MG63 (cell line): ENCODE data around the gene KCNAB3. TPM values are rescaled to one million over a fixed set of nuclear protein-coding genes. Genes with fewer than 3 reads are reported as not detected.

Experiments used
- DNase-seq: peaks from one replicate; pipeline ENCODE4 v3.0.0-alpha.2; 2020
- H3K27me3 ChIP-seq: fragments of 250-450 bp; sonication (Bioruptor Pico); 2 replicates; pipeline ENCODE4 v1.5.1; 2020; ENCODE audit warnings: mild to moderate bottlenecking, moderate library complexity
- H3K36me3 ChIP-seq: fragments of 250-450 bp; sonication (Bioruptor Pico); 2 replicates; pipeline ENCODE4 v1.5.1; 2020; ENCODE audit warnings: mild to moderate bottlenecking, moderate library complexity
- H3K4me3 ChIP-seq: fragments of 250-450 bp; sonication (Bioruptor Pico); 2 replicates; pipeline ENCODE4 v1.5.1; 2020; ENCODE audit warnings: mild to moderate bottlenecking, moderate library complexity
- H3K9me3 ChIP-seq: fragments of 250-450 bp; sonication (Bioruptor Pico); 2 replicates; pipeline ENCODE4 v1.5.1; 2020; ENCODE audit warnings: mild to moderate bottlenecking, moderate library complexity
- total RNA-seq: library from RNA; depleted of rRNA; stranded (reverse); fragments of >200 nt; shearing (Covaris generic); gene quantifications from 2 replicates; pipeline ENCODE4 v1.2.3, GENCODE V29; 2014; ENCODE audit warnings: low replicate concordance

Gene KCNAB3
- total RNA-seq, 1 experiment from 2014 or later, result not detected

DNA sequence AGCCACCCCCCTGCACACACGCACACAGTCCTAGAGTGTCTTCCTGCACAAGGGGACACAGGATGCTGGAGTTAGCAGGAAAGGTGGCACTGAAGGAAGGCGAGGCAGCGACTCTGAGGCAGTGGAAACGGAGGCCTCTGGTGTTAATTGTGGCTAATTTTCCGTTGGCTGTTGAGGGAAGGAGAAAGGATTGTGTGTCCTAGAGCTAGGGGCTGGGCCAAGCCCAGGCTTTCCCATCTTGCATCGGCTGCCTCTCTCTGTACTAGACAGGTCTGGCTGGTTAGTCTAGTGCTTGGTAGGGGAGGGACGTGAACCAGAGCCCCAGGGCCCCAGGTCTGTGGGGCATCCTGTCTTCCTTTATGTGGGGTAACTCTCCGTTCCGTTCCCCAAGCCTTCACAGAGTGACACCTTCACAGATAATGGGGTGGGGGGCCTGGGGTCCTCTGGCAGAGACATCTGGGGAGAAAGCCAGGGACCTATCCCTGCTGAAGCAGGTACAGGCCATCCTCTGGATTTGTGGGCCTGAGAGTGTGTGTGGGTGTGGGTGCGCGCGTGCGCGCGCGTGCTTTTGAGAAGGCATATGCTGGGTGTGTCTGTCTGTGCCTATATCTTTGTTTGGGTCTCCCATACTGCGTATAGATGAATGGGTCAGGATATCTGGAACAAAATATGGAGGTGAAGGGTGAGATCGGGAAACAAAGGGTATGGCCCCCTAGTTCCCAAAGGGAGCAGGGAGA lies 41.3 kb downstream of the KCNAB3 start, which contains the start of gene CHD3:
CHD3 (plus strand) TSS at position 606 of the 737 bp plus-strand sequence. CDS start 212 bp downstream, outside the sequence.
- Histone ChIP-seq H3K36me3 (peaks cover 28% of the 10 kb centered on the region), H3K9me3 (no peaks in the 10 kb centered on the region), H3K4me3 (peak within 1 kb of the TSS; percentile 67), H3K27me3 (no peaks in the 10 kb centered on the region)
- no peak for DNase-seq

DNA sequence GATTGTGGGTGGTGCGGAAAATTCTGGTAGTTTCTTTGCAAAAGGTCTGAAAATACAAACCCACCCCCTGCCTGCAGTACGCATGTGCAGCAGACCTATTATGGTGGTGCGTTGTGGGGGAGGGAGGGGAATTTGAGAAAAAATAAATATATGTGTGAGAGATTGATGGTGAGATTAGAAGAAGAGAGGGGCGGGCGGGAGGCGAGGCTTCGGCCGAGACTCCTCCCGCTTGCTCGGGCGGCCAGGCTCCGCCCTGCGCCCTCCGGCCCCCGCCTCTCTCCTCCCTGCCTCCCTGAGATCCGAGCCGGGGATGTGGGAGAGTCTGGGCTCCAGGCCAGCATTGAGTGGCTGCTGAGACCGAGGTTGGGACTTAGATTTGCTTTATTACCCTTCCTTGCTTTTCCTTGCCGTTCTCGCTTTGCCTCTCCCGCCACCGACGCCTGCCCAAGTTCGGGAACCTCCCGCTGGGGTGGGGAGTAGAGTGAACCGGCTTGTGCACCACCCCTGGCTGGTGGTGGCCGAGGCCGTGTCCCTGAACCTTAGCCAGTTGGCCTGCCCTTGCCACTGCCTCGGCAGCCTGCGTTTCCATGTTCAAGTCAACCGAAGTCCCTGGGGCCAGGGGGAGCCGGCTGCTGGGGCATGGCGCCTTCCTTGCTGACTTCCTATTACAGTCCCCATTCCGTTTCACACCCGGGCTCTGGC lies 42.0 kb downstream of the KCNAB3 start:
- peak overlapping the region; percentile 67 for H3K4me3 ChIP-seq
- H3K9me3 ChIP-seq, result no peaks in the 10 kb centered on the region
- peak; percentile 95 for DNase-seq
- peaks cover 26% of the 10 kb centered on the region for H3K36me3 ChIP-seq
- H3K27me3 ChIP-seq, result no peaks in the 10 kb centered on the region

GRCh38 chr17:7887038-7887481 lies 42.6 kb downstream of the KCNAB3 start:
- Histone ChIP-seq H3K4me3 (peak overlapping the region; percentile 67), H3K9me3 (no peaks in the 10 kb centered on the region), H3K27me3 (no peaks in the 10 kb centered on the region), H3K36me3 (peaks cover 25% of the 10 kb centered on the region)
- no peak for DNase-seq

DNA sequence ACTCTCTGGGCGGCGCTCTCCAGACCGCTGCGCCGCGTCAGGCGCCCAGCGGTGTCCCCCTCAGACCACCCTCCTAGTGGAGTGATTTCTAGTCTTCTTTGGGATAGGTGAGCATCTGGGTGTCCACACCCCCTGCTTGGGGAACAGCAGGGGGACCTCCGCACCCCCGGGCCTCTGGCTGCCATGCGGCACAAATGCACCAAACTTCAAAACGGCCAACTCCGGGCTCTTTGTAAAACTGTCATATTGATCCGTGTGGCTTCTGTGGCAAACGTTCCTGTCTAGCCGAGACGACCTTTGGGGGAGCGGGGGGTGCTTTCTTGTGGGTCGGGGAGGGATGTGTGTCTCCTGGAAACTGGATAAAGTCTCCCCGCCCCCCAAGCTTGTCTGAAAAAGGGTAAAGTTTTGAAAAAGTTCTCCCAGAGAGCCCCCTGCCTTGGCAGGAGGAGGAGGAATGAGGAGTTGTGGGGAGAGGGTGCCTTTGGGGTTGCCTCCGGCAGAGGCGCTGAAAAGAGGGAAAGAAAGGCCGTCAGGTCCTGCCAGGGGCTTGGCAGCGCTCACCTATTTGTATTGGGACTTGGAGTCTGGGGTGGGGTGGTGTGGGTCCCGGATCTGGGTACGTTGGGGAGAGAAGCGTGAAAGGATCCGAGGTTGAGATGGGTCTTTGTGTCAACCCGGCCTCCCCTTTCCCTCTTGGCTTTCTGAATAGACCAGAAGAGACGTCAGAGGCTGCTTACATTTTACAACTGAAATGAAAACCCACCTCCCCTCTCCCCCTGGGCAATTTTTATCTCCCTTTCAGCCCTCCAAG lies 43.2 kb downstream of the KCNAB3 start:
- DNase-seq, result peak; percentile 45
- Histone ChIP-seq H3K9me3 (no peaks in the 10 kb centered on the region), H3K36me3 (peaks cover 21% of the 10 kb centered on the region), H3K4me3 (peak overlapping the region; percentile 67), H3K27me3 (no peaks in the 10 kb centered on the region)

- no peaks in the 10 kb centered on the region for H3K9me3 ChIP-seq
- H3K4me3 ChIP-seq, result peak overlapping the region; percentile 67
- DNase-seq, result peak; percentile 57
- peaks cover 12% of the 10 kb centered on the region for H3K36me3 ChIP-seq
- no peaks in the 10 kb centered on the region for H3K27me3 ChIP-seq
Observed at GRCh38 chr17:7885367-7886226, 44.1 kb downstream of the KCNAB3 start.

DNA sequence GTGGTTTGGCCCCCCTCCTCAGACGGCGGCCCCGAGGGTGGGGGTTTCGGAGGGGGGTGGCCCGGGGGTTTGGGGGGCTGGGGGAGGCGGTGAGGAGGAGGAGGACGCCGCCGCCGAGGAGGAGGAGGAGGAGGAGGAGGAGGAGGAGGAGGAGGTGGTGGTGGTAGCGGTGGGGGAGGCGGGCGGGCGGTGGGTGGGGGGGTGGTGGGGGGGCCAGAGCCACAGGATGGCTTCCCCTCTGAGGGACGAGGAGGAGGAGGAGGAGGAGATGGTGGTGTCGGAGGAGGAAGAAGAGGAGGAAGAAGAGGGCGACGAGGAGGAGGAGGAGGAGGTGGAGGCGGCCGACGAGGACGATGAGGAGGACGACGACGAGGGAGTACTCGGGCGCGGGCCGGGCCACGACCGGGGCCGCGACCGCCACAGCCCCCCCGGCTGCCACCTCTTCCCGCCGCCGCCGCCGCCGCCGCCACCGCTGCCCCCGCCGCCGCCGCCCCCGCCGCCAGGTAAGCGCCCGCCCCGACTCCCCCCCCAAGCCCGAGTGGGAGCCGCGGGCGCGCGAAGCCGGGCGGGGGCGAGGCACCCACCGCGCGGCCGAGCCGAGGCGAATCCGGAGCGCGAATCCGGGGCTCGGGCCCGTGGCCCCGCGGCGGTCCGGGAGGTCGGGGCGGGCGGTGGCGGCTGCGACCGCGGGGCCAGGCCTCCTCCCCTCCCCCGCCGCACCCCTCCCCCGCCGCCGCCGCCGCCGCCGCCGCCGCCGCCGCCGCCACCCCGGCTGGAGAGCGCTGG lies 44.9 kb downstream of the KCNAB3 start:
- H3K9me3 ChIP-seq, result no peaks in the 10 kb centered on the region
- peaks cover 8% of the 10 kb centered on the region for H3K36me3 ChIP-seq
- DNase-seq, result peak; percentile 33
- no peaks in the 10 kb centered on the region for H3K27me3 ChIP-seq
- peak overlapping the region; percentile 67 for H3K4me3 ChIP-seq

GRCh38 chr17:7883781-7884386 lies 45.8 kb downstream of the KCNAB3 start:
- DNase-seq, result no peak
- H3K27me3 ChIP-seq, result no peaks in the 10 kb centered on the region
- H3K9me3 ChIP-seq, result no peaks in the 10 kb centered on the region

GRCh38 chr17:7882629-7883028 lies 47.0 kb downstream of the KCNAB3 start:
- DNase-seq, result no peak
- peaks cover 5% of the 10 kb centered on the region; the same call in 1 of the 2 replicates for H3K36me3 ChIP-seq
- H3K4me3 ChIP-seq, result no peak overlapping the region
- H3K27me3 ChIP-seq, result no peaks in the 10 kb centered on the region
- no peaks in the 10 kb centered on the region for H3K9me3 ChIP-seq

More at GRCh38 chr17:7883781-7884386, 45.8 kb downstream of the KCNAB3 start:
- H3K4me3 ChIP-seq, result peak overlapping the region; percentile 25
- peaks cover 5% of the 10 kb centered on the region; the same call in 1 of the 2 replicates for H3K36me3 ChIP-seq

- DNase-seq, result no peak
- H3K9me3 ChIP-seq, result no peaks in the 10 kb centered on the region
- H3K4me3 ChIP-seq, result no peak overlapping the region
- H3K36me3 ChIP-seq, result peaks cover 5% of the 10 kb centered on the region; the same call in 1 of the 2 replicates
- no peaks in the 10 kb centered on the region for H3K27me3 ChIP-seq
Observed at GRCh38 chr17:7882068-7882467, 47.6 kb downstream of the KCNAB3 start.

DNA sequence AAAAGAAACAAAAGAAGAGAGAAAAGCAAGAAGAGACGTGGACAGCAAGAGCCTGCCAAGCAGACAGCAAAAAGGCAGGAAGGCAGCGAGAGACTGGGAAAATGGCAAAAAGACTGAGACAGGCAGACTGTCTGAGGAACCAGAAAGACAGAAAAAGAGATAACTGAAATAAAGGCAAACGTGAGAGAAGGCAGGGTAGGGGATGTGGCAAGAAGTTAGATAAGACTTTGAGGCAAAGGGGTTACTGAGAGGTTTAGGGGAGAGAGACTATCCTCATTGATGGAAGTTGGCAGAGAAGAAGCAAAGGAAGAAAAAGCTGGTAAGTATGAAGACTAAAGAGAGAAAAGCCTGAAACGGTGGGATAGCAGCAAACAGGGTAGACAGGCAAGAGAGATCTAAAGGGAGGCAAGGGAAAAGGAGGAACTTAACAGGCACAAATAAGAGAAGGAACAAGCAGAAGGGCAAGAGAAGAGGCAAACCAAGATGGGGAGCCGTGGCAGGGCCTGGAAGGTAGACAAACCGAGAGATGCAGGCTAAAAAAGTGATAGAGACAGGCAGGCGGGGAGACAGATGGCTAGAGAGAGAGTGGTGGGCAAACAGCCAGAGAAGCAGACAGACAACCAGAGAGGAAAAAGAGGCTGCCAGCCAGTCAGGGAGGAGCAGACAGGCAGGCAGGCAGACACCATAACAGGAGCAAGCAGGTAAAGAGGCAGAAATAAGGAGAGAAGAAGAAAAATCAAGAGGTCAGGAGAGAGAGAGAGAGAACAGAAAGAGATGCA lies 48.2 kb downstream of the KCNAB3 start:
- H3K4me3 ChIP-seq, result no peak overlapping the region
- no peak for DNase-seq

DNA sequence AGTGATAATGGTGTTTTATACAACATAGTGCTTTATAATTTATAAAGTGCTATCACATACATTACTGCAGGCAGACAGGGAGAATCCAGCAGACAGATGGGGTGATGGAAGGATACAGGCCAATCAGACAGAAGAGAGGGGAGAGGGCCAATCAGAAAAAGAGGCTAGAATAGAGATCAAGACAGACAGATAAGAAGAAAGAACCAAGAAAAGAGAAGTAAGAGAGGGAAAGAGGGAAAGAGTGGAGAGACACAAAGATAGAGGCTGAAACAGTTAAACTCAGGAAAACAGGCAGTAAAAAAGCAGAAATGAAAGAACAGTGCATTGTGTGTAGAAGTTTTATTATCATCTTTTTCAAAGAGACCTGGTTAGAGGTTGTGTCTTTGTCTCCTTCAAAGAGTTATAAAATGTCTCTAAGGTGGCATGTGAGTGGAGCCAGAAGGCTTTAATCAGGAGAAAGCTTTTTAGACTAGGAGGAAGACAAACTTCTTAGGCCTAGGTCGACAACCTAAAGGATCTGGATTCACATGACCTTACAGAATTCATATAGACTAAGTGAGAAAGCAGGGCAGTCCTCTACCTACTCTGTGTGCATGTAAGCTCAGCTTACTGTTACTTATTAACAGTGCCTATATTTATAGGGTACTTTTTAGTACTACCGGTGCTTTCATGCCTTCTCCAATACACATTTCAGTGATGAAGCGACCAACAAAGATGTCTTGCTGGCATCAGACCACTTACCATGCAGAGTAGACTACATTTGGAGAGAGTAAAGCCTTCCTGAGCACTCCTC lies 49.4 kb downstream of the KCNAB3 start:
- Histone ChIP-seq H3K27me3 (no peaks in the 10 kb centered on the region), H3K36me3 (peaks cover 8% of the 10 kb centered on the region; the same call in 1 of the 2 replicates), H3K4me3 (no peak overlapping the region), H3K9me3 (no peaks in the 10 kb centered on the region)
- no peak for DNase-seq

More for the DNA sequence above, 48.2 kb downstream of the KCNAB3 start:
- Histone ChIP-seq H3K36me3 (peaks cover 5% of the 10 kb centered on the region; the same call in 1 of the 2 replicates), H3K9me3 (no peaks in the 10 kb centered on the region), H3K27me3 (no peaks in the 10 kb centered on the region)

- Histone ChIP-seq H3K36me3 (peaks cover 8% of the 10 kb centered on the region; the same call in 1 of the 2 replicates), H3K27me3 (no peaks in the 10 kb centered on the region), H3K4me3 (no peak overlapping the region), H3K9me3 (no peaks in the 10 kb centered on the region)
- DNase-seq, result no peak
Observed at GRCh38 chr17:7878234-7878633, 51.4 kb downstream of the KCNAB3 start.

DNA sequence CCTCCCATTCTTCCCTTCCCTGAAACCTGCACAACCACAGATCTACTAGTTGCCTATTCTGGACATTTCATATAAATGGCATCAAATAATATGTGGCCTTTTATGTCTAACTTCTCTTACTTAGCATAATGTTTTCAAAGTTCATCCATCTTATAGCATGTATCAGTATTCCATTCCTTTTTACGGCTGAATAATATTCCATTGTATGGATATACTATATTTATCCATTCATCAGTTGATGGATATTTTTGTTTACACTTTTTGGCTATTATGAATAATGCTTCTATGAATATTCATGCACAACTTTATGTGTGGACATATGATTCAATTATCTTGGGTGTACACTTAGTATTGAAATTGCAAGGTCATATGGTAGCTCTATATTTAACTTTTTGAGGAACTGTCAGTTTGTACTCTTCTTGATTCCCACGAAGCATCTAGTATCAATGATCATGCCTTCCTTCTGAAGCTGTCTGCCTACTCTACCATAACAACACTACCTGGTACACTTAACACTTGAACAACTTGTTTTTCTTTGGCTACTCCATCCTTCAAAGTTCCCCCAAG lies 53.8 kb downstream of the KCNAB3 start:
- Histone ChIP-seq H3K36me3 (peaks cover 6% of the 10 kb centered on the region; the same call in 1 of the 2 replicates), H3K9me3 (no peaks in the 10 kb centered on the region), H3K4me3 (no peak overlapping the region), H3K27me3 (no peaks in the 10 kb centered on the region)
- no peak for DNase-seq
